K562 (cell line): ENCODE measurements around the gene U2AF1L4. TPM values are rescaled to one million over a fixed set of nuclear protein-coding genes. Genes with fewer than 3 reads are reported as not detected.
A peak's percentile ranks its signal among the peaks of the same experiment; 100 is the strongest.

Experiments used
- ATAC-seq: fragments of 200-7000 bp; cut with Tn5 transposase; 3 replicates; pipeline ENCODE4 v1.9.1; 2020; ENCODE audit warnings: moderate library complexity
- BruUV-seq: library from RNA; stranded (reverse); fragments of 400-500 nt; replicated peaks from 2 replicates; lab custom pipeline; 2021; lab: Mats Ljungman, UMichigan
- CTCF ChIA-PET: fragments of 300-600 bp; formaldehyde crosslinking; extraction: SDS; loops from one replicate; lab custom pipeline; 2021; ENCODE audit warnings: low intra/inter-chr PET ratio; lab: Yijun Ruan, JAX
- POLR2A ChIA-PET: fragments of 300-600, 350-650 bp; sonication (Branson Sonifier 250); formaldehyde crosslinking; extraction: SDS; loops from one replicate; lab custom pipeline; 2021; ENCODE audit warnings: antibody characterized with exemption, inconsistent platforms; lab: Yijun Ruan, JAX
- DNase-seq, 4 experiments: peaks; one replicate each; pipeline versions ENCODE4 v3.0.0 to v3.0.0-alpha.2; 2011 to 2018; ENCODE audit warnings: low spot score in 3 of 4, mixed read lengths in 3 of 4; ENCODE audit errors: extremely low read depth in 1 of 4
- FAIRE-seq: peaks from 2 replicates; lab custom pipeline; 2011; peaks lifted over from hg19 to GRCh38; lab: Jason Lieb, UNC
- H2AFZ ChIP-seq: 2 replicates; pipeline ENCODE4 v1.6.0; 2011; ENCODE audit warnings: low read depth, low read length, control low read depth, inconsistent platforms
- H3K27ac ChIP-seq: fragments of 200-600 bp; 3 replicates; pipeline ENCODE4 v1.8.0; 2011; ENCODE audit warnings: low read depth, mild to moderate bottlenecking, control low read depth, inconsistent platforms, low read length, moderate library complexity, mixed read lengths; ENCODE audit errors: extremely low read depth
- H3K27me3 ChIP-seq, 2 experiments: fragments of 300-600 bp in 1 of 2; 2 replicates in 1 of 2; 3 replicates in 1 of 2; pipeline versions ENCODE4 v1.6.0 to v1.8.0; 2011; ENCODE audit warnings: inconsistent platforms in 2 of 2, low read length in 2 of 2, mild to moderate bottlenecking in 1 of 2, mixed read lengths in 1 of 2, moderate library complexity in 1 of 2; ENCODE audit not compliant: control insufficient read depth in 2 of 2, insufficient read depth in 2 of 2
- H3K36me3 ChIP-seq: fragments of 300-600 bp; 3 replicates; pipeline ENCODE4 v1.8.0; 2011; ENCODE audit warnings: mild to moderate bottlenecking, low read length, inconsistent platforms; ENCODE audit not compliant: control insufficient read depth, insufficient read depth
- H3K4me1 ChIP-seq, 2 experiments: fragments of 200-600 bp in 1 of 2; replicated peaks in 1 of 2; 2 replicates in 1 of 2; 3 replicates in 1 of 2; pipeline versions ENCODE4 v1.5.1 to v1.8.0; 2011; ENCODE audit warnings: inconsistent platforms in 2 of 2, low read length in 2 of 2, mild to moderate bottlenecking in 1 of 2, mixed read lengths in 1 of 2, moderate library complexity in 1 of 2; ENCODE audit not compliant: control insufficient read depth in 2 of 2, insufficient read depth in 2 of 2
- H3K4me2 ChIP-seq: 2 replicates; pipeline ENCODE4 v1.6.1; 2011; ENCODE audit warnings: low read length, control low read depth, inconsistent platforms, mixed read lengths; ENCODE audit not compliant: insufficient read depth
- H3K4me3 ChIP-seq: fragments of 200-600 bp; sonication (generic), shearing (Covaris generic); 2 replicates; pipeline ENCODE4 v1.5.1; 2016; ENCODE audit warnings: control low read depth, inconsistent platforms
- H3K79me2 ChIP-seq: fragments of 200-600 bp; 3 replicates; pipeline ENCODE4 v1.8.0; 2011; ENCODE audit warnings: low read length, inconsistent platforms; ENCODE audit not compliant: control insufficient read depth, insufficient read depth
- H3K9ac ChIP-seq, 2 experiments: 2 replicates each; pipeline versions ENCODE4 v1.6.0 to v1.6.1; 2011; ENCODE audit warnings: low read depth in 2 of 2, low read length in 2 of 2, control low read depth in 1 of 2, inconsistent platforms in 1 of 2, mild to moderate bottlenecking in 1 of 2, mixed read lengths in 1 of 2; ENCODE audit not compliant: insufficient read depth in 1 of 2
- H3K9me1 ChIP-seq: one replicate; pipeline ENCODE4 v1.6.0; 2011; ENCODE audit warnings: inconsistent platforms, mild to moderate bottlenecking, low read length, moderate library complexity; ENCODE audit not compliant: control insufficient read depth, insufficient read depth
- H3K9me3 ChIP-seq: replicated peaks from 2 replicates; pipeline ENCODE4 v1.5.1; 2011; ENCODE audit warnings: low read depth, low read length, inconsistent platforms; ENCODE audit not compliant: control insufficient read depth, insufficient read depth
- H4K20me1 ChIP-seq: replicated peaks from 2 replicates; pipeline ENCODE4 v1.6.1; 2011; ENCODE audit warnings: low read length, inconsistent platforms, mixed read lengths; ENCODE audit not compliant: control insufficient read depth, insufficient read depth
- ATF7 ChIP-seq: fragments of 450-650 bp; IDR thresholded peaks from 2 replicates; pipeline ENCODE4 v1.7.1; 2014; ENCODE audit warnings: mild to moderate bottlenecking, moderate library complexity
- CBX3 ChIP-seq, 2 experiments: IDR thresholded peaks; 1 replicate in 1 of 2; 2 replicates in 1 of 2; pipeline ENCODE4 v1.6.1; 2012; ENCODE audit warnings: inconsistent platforms in 2 of 2, low read length in 2 of 2, borderline replicate concordance in 1 of 2, control low read depth in 1 of 2
- CBX8 ChIP-seq: fragments of 200-600 bp; sonication (generic); IDR thresholded peaks from 2 replicates; pipeline ENCODE4 v1.6.1; 2012; ENCODE audit warnings: borderline replicate concordance, mixed run types, low read depth, mild to moderate bottlenecking, moderate library complexity, mixed read lengths, low read length, control low read depth, inconsistent platforms; ENCODE audit not compliant: poor library complexity, severe bottlenecking; ENCODE audit errors: extremely low read depth
- CEBPB ChIP-seq: fragments of 450-650 bp; IDR thresholded peaks from 2 replicates; pipeline ENCODE4 v1.6.1; 2016; ENCODE audit warnings: missing genetic modification characterization, missing compliant biosample characterization
- CHCHD3 ChIP-seq: fragments of 250-450 bp; sonication (Bioruptor Pico); IDR thresholded peaks from 2 replicates; pipeline ENCODE4 v2.1.2; 2022; ENCODE audit warnings: mild to moderate bottlenecking
- ELF2 ChIP-seq: fragments of 250-450 bp; sonication (Bioruptor Pico); IDR thresholded peaks from 2 replicates; pipeline ENCODE4 v1.5.0; 2021; ENCODE audit warnings: mild to moderate bottlenecking
- HNRNPL ChIP-seq: fragments of 200-400 bp; formaldehyde crosslinking; IDR thresholded peaks from 2 replicates; pipeline ENCODE4 v1.6.1; 2017; ENCODE audit warnings: low read depth, mild to moderate bottlenecking, low read length
- KDM5B ChIP-seq: fragments of 200-600 bp; sonication (generic); IDR thresholded peaks from 2 replicates; pipeline ENCODE4 v1.6.1; 2012; ENCODE audit warnings: low read depth, mild to moderate bottlenecking, moderate library complexity, low read length, control low read depth, inconsistent platforms; ENCODE audit not compliant: insufficient replicate concordance
- NR2F6 ChIP-seq: fragments of 450-650 bp; formaldehyde crosslinking; IDR thresholded peaks from 2 replicates; pipeline ENCODE4 v1.4.0; 2020; ENCODE audit warnings: mild to moderate bottlenecking
- RBM15 ChIP-seq: fragments of 200-400 bp; formaldehyde crosslinking; IDR thresholded peaks from 2 replicates; pipeline ENCODE4 v1.6.1; 2018; ENCODE audit warnings: mild to moderate bottlenecking, low read length, moderate library complexity; ENCODE audit not compliant: insufficient read depth
- SMARCA5 ChIP-seq: fragments of 450-650 bp; IDR thresholded peaks from 2 replicates; pipeline ENCODE4 v1.6.1; 2016
- STAG1 ChIP-seq: sonication (generic); formaldehyde crosslinking; IDR thresholded peaks from 2 replicates; pipeline ENCODE4 v1.5.0; 2020; ENCODE audit warnings: missing genetic modification reagents, borderline replicate concordance
- TFAP4 ChIP-seq: sonication (generic); formaldehyde crosslinking; IDR thresholded peaks from 2 replicates; pipeline ENCODE4 v1.8.0; 2022; ENCODE audit warnings: missing genetic modification reagents, mild to moderate bottlenecking, moderate library complexity, borderline replicate concordance
- THRAP3 ChIP-seq: fragments of 450-650 bp; IDR thresholded peaks from 2 replicates; pipeline ENCODE4 v1.6.1; 2016; ENCODE audit warnings: mild to moderate bottlenecking, inconsistent platforms, borderline replicate concordance
- USF2 ChIP-seq: sonication (generic); formaldehyde crosslinking; IDR thresholded peaks from 2 replicates; pipeline ENCODE4 v1.5.0; 2020; ENCODE audit warnings: missing genetic modification reagents
- ZFP30 ChIP-seq: fragments of 250-450 bp; sonication (Bioruptor Pico); IDR thresholded peaks from 2 replicates; pipeline ENCODE4 v1.8.0; 2022; ENCODE audit warnings: moderate library complexity, mild to moderate bottlenecking, inconsistent platforms, borderline replicate concordance
- ZNF785 ChIP-seq: fragments of 250-450 bp; sonication (Bioruptor Pico); IDR thresholded peaks from 2 replicates; pipeline ENCODE4 v1.4.0; 2020; ENCODE audit warnings: mild to moderate bottlenecking
- WGBS: fragments of 100-300 bp; shearing (Covaris generic); methylation state at CpG from one replicate; pipeline ENCODE4 v1.1.6; 2016; ENCODE audit warnings: low coverage, mixed read lengths; ENCODE audit not compliant: insufficient coverage; ENCODE audit errors: missing lambda C conversion rate; 5-methylcytosine and 5-hydroxymethylcytosine counted together
- in situ Hi-C: fragments of 300-500 bp; cut with MboI; formaldehyde crosslinking; loops from 4 replicates; pipeline ENCODE4 v1.15.0; 2018; ENCODE audit warnings: inconsistent platforms, mixed read lengths
- intact Hi-C: fragments of 100-400 bp; cut with micrococcal nuclease; formaldehyde crosslinking; loops from 2 replicates; pipeline ENCODE4 v1.14.2; 2022
- polyA plus RNA-seq, 8 experiments: library from polyadenylated mRNA; depleted of rRNA in 4 of 8; stranded (reverse) in 5 of 8; unstranded in 3 of 8; fragments of >200 nt; fragmentation: Nextera tagmentation in 2 of 8; fragmentation: Illumina TruSeq in 1 of 8; extraction: Ambion mirVana in 2 of 8; extraction: Trizol in 1 of 8; gene quantifications; 2 replicates each; pipeline versions ENCODE4 v1.2.1 to v1.2.3, GENCODE V29; 2011 to 2014; ENCODE audit warnings: inconsistent platforms in 1 of 8, missing spikeins in 1 of 8
- total RNA-seq, 7 experiments: library from RNA; depleted of rRNA in 6 of 7; stranded (reverse); fragments of >200 nt in 6 of 7; fragmentation: Illumina TruSeq in 2 of 7; extraction: Trizol in 2 of 7; gene quantifications; 2 replicates each; pipeline versions ENCODE4 v1.2.1 to v1.2.3, GENCODE V29; 2011 to 2021; ENCODE audit warnings: low replicate concordance in 1 of 7

U2AF1L4 gene
- total and polyA plus RNA-seq, 9 of the 15 experiments (the other 6 are each of a cell fraction or from before 2014, with no cell fraction given) = 8.4 to 19.5 (median 12.6) TPM

GRCh38 chr19:35779033-35779432 is 33.8 kb upstream of the U2AF1L4 start:
- TF ChIP-seq KDM5B (no peak), CBX3 (IDR thresholded peaks at IDR 0.05; ENCODE audit: borderline replicate concordance in 1 of 2, low read length in 2 of 2) (no peak), THRAP3 (no peak), SMARCA5 (no peak), CBX8 (no peak), ZFP30 (CRISPR knock-in tag) (no peak), ZNF785 (CRISPR knock-in tag) (no peak), TFAP4 (no peak), RBM15 (no peak), CEBPB (tag) (no peak), USF2 (CRISPR knock-in tag) (no peak), NR2F6 (CRISPR knock-in tag) (no peak), ELF2 (CRISPR knock-in tag) (no peak), ATF7 (no peak), STAG1 (no peak), HNRNPL (no peak), CHCHD3 (CRISPR knock-in tag) (no peak)
- no peaks in the 10 kb centered on the region for H3K27me3 ChIP-seq
- H4K20me1 ChIP-seq = no peaks in the 10 kb centered on the region
- H3K79me2 ChIP-seq = peaks cover 5% of the 10 kb centered on the region; the same call in 1 of the 3 replicates
- WGBS = 64% methylated on average over 6 of the region's 8 CpGs
- H3K27ac ChIP-seq = no peak overlapping the region
- in situ Hi-C loops (no loop called here), intact Hi-C loops (no loop called here)
- no peak overlapping the region for H2AFZ ChIP-seq
- FAIRE-seq (no peak), ATAC-seq (no peak), DNase-seq (no peak)
- no peaks in the 10 kb centered on the region for H3K9me1 ChIP-seq
- H3K9me3 ChIP-seq = no peaks in the 10 kb centered on the region
- no peak overlapping the region for H3K4me2 ChIP-seq
- ChIA-PET CTCF (interaction anchor here (0.7 kb wide), 1 partner anchor 1351 kb away, joined by 3 read pairs; no protein-coding TSS in a partner anchor), POLR2A (interaction anchor here (0.7 kb wide), 1 partner anchor 438 kb away, joined by 4 read pairs; no protein-coding TSS in a partner anchor)
- peaks cover 10 to 44% of the 10 kb centered on the region in 2 experiments for H3K4me1 ChIP-seq
- no peak overlapping the region for H3K4me3 ChIP-seq
- H3K9ac ChIP-seq = peak overlapping the region in 1 of 2 experiments; percentile 45; a peak in 1 of 4 replicates
- H3K36me3 ChIP-seq = peaks cover 24% of the 10 kb centered on the region; the same call in 2 of the 3 replicates
- BruUV-seq = no TSS peak
